ENCODE results near the gene KRTAP10-11.
"Not testable (repeated sequence)": the region's sequence is repeated elsewhere in the genome, so short reads cannot be mapped to it uniquely, and the experiment has no call there.

KRTAP10-11 gene

DNA sequence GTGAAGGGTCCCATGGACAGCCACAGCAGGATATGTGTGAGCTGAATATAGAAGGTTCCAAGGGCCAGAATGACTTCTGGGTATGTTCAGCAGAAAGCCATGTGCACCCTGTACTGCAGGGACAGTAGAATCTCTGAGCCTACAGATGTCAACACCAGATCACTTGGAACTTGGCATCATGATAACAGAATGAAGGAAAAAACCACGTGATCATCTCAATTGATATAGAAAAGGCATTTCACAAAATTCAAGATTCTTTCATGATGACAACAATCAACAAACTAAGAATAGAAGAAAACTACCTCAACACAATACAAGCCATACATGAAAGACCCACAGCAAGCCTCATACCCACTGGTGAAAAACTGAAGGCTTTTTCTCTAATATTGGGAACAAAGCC is 21.4 kb downstream of the KRTAP10-11 start:
- DNase-seq = no peak

DNA sequence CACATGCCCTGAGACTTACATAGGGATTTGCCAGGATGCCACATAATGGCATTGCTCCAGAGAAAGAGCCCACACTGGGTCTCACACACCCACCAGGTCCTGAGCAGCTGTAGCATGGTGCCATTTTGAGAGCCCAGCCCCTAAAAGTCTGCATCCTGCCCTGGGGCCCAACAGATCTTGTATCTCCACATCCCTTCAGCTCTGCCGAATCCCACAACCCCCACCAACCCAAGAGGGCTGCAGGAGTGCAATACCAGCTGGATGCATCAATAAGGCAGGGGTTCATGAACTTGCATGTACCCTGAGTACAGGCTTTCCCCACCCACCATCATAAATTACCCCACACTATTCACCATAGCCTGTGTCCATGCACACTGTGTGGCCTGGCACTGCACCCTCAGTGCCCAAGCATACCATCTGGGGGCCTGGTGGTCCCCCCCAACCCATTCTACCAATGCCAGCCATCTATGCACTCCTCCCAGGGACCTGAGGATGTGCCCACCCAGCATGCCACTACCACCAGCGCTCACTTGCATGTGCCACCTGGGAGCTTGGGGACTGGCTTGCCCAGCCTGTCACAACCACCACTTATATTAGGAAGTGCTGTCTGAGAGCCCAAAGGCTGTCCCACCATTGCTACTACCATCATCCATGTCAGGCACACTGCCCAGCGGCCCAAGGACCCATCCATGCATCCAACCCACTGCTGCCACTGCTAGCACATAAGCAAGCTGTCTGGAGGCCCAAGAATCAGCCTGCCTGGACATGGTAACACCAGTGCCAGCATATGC is 24.6 kb downstream of the KRTAP10-11 start:
- DNase-seq = no peak

DNA sequence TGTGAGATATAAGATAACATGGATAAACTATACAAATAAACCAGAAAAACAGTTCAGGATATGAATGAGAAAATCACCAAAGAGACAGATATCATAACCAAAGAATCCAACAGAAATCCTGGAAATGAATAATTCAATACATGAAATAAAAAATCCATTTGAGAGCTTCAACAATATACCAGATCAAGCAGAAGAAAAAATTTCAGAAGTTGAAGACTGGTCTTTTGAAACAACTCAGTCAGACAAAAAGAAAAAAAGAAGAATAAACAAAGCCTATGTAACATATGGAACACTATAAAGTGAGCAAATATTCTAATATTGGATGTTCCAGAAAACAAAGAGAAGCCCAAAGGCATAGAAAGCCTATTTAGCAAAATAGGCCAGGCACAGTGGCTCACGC is 25.7 kb downstream of the KRTAP10-11 start:
- no peak for DNase-seq

DNA sequence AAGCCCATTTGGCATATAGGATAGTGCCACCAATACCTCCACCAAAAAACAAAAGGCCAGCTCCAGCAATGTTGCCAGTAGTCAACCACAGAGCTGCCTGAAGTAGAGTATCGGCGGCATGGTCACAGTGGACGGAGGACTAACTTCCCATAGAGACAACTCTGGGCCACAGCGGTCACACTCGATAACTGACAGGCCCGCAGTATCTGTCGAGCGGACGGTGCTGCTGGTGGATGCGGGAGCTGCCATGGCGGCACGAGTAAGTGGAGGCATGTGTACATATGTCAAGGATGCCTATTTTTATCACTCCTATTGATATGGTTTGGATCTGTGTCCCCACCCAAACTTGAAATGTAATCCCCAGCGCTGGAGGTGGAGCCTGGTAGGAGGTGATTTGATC is 31.7 kb downstream of the KRTAP10-11 start:
- DNase-seq = no peak

DNA sequence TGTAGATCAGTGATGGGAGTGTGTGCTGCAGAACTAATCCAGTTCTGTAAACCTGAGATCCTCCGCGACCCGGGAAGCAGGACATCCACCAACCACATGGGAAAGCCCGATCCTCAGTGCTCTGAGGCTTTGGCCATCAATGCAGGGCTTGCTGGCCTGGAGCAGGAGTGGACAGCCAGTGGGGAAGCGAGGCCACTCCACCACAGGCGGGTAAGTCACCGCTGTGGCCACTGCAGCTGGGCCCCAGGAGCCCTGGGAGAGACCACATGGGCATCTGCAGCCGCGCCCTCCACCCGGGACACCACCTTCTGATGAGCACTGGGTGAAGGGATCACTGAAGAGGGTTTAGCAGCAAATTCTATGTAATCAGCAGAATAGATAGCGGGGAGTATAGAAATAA is 34.9 kb downstream of the KRTAP10-11 start:
- DNase-seq = no peak

DNA sequence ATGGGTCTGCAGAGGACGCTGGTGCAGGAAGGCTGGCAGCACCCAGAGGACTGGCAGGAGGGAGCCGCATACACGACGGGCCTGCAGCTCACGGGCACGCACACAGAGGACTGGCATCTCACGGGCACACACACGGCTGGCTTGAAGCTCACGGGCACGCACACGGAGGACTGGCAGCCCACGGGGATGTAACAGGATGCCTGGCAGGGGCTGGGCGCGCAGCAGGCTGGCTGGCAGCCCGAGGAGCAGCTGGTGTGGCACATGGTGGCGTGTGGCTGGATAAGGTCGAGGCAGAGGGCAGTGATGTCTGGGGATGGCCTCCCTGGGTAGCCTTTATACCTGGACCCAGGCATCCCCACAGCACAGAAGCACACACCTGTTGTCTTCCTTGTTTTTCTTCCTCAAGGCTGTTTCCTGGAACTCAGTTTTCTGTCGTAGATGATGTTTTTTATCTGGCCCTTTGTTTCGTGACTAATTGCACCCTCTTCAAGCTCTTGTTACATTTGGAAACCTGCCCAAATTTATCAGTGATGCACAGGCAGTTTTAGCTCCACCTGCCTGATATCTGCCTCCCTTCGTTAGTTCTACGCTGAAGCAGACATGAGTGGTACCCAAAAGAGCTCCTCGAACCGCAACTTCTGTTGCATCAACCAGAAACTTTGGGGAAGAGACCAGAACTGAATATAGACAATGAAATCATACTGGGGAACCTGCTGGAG is 35.8 kb downstream of the KRTAP10-11 start, which contains the start of gene KRTAP12-1:
TSS of gene KRTAP12-1 (minus strand) at position 303 of the 719 bp plus-strand sequence. CDS start at position 263, 40 bp downstream.
- no peak for DNase-seq

DNA sequence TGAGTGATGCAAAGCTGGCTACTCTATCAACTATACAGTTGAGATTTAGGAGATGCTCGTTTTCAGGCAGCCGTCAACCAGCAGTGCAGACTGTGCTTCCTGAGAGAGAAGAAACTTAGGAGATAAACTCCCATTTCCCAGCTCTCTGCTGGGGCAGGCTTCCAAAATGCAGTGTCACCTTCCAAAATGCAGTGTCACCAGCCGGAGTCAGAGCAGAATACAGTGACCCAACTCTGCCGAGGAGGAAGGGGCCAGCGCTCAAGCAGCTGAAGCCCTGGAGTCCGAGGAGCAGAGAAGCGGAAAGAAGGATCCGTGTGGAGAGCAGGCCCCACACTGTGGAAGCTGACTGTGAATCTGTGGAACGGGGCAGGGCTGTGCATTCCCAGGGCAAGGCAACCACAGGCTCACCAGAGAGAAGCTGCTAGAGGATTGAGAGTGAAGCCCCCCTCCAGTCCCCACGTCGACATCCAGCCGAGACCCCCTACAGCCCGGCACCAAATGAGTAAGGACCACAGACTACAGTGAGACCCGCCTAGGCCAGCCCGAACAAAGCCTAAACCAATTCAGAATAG is 36.5 kb downstream of the KRTAP10-11 start:
- DNase-seq = no peak

DNA sequence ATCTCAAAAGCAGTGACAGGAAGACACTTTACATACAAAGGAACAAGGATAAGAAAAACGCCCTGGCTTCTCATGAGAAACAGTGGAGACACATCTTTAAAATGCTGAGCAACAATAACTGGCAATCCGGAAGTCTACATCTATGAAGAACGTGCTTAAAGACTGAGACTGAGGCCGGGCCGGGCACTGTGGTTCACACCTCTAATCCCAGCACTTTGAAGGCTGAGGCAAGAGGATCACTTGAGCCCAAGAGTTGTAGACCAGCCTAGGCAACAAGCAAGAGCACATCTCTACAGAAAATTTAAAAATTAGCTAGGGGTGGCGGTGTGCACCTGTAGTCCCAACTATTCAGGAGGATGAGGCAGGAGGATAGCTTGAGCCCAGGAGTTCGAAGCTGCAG is 37.9 kb downstream of the KRTAP10-11 start:
- DNase-seq = no peak

DNA sequence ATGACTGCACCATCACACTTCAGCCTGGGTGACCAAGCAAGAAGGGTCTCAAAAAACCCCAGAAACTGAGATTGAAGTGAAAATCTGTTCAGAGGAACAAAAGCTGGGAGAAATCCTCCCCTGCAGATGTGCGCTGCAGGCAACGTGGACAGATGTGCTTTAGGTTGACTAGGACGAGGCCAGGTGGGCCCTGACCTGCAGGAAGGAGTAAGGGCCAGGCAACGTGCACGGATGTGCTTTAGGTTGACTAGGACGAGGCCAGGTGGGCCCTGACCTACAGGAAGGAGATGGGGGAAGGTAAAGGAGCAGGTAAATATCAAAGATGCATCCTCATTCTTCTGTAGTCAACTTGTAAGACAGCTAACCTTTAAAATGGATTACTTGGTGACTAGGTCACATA is 38.3 kb downstream of the KRTAP10-11 start:
- no peak for DNase-seq

DNA sequence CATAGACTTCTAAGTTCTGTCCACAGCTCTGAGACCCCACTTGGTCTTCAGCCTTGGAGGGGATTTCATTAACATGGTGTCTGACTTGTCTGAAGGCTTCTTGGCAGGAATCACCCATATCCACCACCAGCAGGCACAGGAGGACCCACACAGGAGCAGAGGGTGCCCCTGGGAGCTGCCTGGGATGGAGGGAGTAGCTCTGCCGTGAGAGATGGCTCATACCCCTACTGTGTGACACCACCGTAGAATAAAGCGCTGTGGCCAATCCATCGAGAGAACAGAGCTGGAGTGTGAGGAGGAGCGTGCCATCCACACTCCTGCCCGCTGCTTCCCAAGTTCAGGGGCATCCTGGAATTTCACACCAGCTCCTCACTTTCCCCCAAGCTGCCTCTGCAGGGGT is 38.8 kb downstream of the KRTAP10-11 start:
- DNase-seq = not testable (repeated sequence)

DNA sequence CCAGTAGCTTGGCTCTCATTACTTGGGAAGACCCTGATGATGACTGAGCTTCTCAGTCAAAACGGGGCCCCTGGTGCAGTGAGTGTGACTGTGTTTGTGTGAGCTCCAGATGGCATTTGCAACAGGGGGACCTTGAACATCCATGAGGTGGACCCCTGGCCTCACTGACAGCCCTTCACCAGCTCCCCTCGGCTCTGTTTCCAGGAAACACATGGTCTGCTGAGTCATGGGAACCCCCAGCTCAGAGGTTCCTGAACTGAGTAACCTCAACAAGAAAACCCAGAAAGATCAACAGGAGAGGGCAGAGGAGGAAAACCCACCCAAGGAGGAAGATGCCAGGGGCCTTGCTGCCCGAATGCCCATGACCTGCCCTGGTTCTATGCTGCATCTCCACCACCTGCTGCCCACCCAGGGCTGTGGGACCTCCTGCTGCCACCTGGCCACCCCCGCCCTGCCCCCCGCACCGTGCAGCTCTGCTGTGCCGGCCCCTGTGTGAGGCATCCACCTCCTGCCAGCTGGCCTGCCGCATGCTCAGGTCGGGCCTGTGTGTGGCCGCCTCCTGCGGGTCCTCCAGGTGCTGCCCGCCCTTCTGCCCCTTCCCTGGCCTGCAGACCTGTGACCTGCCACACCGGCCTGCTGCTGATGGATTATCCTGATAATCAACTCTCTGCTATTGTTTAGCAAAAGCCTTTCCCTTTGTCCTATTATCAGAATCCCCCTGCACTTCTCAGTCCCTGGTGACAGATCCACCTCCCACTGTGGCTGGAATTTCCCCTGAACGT is 40.0 kb downstream of the KRTAP10-11 start:
- no peak for DNase-seq

DNA sequence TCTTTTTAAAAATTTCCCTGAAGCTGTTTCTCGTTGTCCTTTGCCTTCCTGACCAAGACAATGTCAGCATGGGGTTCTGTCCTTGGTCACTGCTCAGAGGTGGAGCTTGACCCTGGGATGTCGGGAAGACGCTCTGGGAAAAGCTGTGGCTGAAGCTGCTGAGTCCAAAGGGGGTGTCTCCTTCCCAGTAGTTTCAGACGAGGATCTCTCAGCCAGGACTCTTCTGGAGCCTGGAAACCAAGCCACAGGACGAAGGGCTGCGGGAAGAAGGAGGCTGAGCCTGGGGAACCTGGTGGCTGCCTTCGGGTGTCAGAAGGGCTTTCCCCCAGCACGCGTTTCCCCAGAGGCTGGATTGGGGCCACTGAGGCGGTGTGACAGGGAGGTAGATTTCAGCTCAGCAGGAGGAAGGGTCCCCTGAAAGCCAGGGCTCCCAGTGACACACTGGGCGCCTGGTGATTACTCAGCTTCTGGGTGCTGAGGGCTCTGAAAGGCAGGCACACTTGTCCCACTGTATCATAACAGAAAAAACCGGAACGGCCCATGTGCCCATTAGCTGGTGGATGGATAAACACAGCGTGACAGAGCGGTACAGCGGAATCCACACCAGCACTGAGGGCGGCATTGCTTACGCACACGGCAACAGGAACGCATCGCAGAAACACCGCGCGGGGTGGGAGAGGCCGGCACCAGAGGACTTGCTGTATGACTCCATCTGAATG is 40.8 kb downstream of the KRTAP10-11 start:
- DNase-seq = no peak

DNA sequence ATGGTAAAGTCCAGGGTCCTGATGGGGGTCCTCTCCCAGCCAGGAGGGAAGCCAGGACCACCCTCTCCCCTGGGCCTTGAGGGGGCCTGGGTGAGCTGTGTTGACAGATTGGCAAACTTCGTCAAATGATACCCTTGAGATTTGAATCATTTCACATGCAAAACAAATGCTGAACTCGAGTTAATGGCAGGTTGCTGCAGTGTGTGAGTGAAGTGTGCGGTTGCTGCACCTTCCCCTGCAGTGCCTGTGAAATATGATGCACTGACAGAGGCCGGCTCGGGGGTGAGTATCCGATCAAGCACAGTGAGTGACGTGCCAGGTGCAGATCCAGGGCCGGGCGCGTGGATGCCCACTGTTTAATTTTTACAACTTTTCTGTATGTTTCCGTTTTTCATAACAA is 41.5 kb downstream of the KRTAP10-11 start:
- no peak for DNase-seq

DNA sequence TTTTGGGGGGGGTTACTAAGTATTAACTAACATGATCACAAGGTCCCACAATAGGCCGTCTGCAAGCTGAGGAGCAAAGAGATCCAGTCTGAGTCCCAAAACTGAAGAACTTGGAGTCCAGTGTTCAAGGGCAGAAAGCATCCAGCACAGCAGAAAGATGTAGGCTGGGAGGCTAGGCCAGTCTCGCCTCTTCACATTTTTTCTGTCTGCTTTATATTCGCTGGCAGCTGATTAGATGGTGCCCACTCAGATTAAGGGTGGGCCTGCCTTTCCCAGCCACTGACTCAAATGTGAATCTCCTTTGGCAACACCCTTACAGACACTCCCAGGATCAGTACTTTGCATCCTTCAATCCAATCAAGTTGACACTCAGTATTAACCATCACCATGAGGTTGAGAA is 43.5 kb downstream of the KRTAP10-11 start:
- DNase-seq = not testable (repeated sequence)

DNA sequence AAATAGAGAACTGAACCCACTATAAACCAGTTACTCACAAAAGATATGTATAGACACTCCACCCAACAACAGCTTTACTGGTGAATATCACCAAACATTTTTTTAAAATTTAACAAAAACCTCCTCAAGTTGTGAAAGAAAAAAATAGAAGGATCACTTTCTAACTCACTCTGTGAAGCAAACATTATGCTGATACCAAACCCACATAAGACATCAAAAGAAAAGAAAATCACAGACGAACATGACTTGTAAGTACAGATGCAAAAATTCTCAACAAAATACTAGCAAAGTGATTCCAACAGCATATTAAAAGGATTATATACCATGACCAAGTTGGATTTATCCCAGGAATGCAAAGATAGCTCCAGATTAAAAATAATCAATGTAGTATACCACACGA is 45.5 kb downstream of the KRTAP10-11 start:
- no peak for DNase-seq

DNA sequence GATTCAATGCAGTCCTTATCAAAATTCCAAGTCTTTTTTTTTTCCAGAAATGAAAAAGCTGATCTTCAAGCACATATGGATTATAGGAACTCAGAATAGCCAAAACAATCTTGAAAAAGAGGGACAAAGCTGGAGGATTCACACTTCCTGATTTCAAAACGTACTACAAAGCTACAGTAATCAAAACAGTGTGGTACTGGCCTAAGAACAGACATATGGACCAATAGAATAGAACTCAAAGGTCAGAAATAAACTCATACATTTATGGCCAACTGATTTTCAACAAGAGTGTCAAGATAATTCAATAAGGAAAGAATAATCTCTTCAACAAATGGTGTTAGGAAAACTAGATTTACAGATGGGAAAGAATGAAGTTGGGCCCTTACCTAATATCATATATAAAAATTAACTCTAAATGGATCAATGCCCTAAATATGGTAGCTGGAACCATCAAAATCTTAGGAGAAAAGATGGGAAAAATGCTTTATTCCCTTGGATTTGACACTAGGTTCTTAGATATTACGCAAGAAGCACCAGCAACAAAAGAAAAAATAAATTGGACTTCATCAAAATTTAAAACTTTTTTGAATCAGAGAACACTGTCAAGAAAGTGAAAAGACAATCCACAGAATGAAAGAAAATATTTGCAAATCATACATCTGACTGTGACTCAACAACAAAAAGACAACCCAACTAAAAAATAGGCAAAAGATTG is 46.7 kb downstream of the KRTAP10-11 start:
- DNase-seq = no peak

DNA sequence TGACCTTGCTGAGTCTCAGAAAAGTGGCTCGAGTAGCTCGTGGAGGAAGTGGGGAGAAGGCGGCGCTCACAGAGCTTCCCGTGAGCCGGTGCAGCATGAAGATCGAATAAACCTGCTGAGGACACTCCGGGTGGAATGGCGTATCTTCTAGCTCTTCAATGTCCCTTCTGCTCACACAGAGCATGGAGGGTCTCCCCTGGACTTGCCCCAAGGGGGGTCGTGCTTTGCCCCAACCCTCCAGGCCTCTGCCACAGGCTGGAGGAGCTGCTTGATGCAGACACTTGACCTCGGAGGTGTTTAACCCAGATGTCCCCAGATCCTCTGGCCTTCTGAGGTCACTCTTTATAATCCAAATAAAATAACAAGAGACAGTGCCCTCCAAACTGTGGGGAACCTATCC is 48.6 kb downstream of the KRTAP10-11 start:
- no peak for DNase-seq

DNA sequence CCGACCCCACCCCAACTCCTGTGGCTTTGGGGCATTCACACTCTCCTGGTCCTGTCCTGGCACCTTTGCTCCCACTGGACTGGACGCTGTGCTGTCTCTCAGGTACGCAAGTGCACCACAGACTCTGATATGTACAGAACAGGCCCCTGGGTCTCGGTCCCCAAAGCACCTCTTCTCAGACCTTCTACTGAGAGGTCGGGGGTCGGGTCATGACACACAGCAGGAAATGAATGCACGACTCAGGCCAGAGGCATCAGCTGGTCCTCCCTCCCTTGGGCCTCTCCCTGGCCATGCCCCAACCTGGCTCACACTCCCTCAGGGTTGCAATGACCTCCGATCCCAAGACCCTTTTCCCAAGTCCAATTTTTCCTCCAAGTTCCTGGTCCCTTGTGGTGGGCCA is 49.0 kb downstream of the KRTAP10-11 start:
- no peak for DNase-seq

DNA sequence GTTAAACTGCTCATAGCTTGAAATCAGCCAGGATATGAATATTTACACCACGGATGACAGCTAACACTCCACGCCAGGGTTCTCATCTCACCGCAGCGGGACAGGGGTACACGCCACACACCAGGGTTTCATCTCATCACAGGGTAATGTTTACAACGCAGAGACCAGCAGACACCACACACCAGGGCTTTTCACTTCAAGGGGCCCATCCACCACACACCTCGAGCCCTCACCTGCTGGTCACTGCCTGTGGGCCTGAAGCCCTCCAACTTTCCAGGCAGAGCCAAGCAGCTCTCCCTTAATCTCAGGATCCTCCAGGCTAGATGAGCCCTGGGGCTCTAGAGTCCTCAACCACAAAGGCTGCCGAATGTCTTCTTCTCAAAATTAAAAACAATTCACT is 49.4 kb downstream of the KRTAP10-11 start:
- no peak for DNase-seq

DNA sequence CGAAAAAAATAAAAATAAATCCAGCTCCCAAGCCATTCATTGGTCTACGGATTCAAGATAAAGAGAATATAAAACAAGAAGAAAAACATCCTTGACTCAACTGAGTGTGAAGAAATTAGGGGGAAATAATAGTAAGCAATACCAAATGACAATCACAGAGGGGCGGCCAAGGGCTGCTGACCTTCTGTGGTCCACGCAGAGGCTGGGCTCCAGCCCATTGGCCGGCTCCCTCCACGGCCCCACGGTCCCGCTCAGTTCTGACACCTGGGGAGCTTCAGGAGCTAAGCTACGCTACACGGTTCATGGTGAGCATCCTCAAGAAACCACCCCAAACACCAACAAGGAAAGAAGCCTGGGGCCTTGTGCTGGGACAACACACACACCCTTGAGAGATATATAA is 50.4 kb downstream of the KRTAP10-11 start:
- DNase-seq = no peak
